IgD-negative memory B cell (primary cell): ENCODE results near the gene ZNF555. TPM values are rescaled to one million over a fixed set of nuclear protein-coding genes. Genes with fewer than 3 reads are reported as not detected.
A peak's percentile ranks its signal among the peaks of the same experiment; 100 is the strongest.
"Not testable (repeated sequence)": the region's sequence is repeated elsewhere in the genome, so short reads cannot be mapped to it uniquely, and the experiment has no call there.

ENCODE experiments used
- H3K27ac Mint-ChIP-seq, 3 donors: one replicate each; pipeline ENCODE4 v1.8.0; 2020 to 2022; ENCODE audit warnings: mild to moderate bottlenecking in 3 of 3, mixed read lengths in 3 of 3, moderate library complexity in 1 of 3
- H3K27me3 Mint-ChIP-seq: one replicate; pipeline ENCODE4 v1.8.0; 2021; ENCODE audit warnings: mixed read lengths
- H3K36me3 Mint-ChIP-seq: one replicate; pipeline ENCODE4 v1.8.0; 2020; ENCODE audit warnings: mild to moderate bottlenecking, mixed read lengths
- H3K4me1 Mint-ChIP-seq, 3 donors: one replicate each; pipeline ENCODE4 v1.8.0; 2020 to 2022; ENCODE audit warnings: mixed read lengths in 3 of 3, mild to moderate bottlenecking in 1 of 3
- H3K4me3 Mint-ChIP-seq, 4 donors: one replicate each; pipeline ENCODE4 v1.8.0; 2020 to 2022; ENCODE audit warnings: mild to moderate bottlenecking in 4 of 4, mixed read lengths in 4 of 4, moderate library complexity in 3 of 4
- H3K9me3 Mint-ChIP-seq, 3 donors: one replicate each; pipeline ENCODE4 v1.8.0; 2020 to 2021; ENCODE audit warnings: mixed read lengths in 3 of 3, mild to moderate bottlenecking in 1 of 3
- polyA plus RNA-seq: library from polyadenylated mRNA; unstranded; fragments of 300-500 nt; fragmentation: Illumina TruSeq; gene quantifications from one replicate; pipeline ENCODE4 v1.2.3, GENCODE V29; 2021

Gene ZNF555
- polyA plus RNA-seq, 1 donor from 2014 or later: 6.3 TPM

GRCh38 chr19:2812414-2813234 lies 28.7 kb upstream of the ZNF555 start:
- Mint-ChIP-seq H3K36me3 (no peaks in the 10 kb centered on the region), H3K27ac (no peak overlapping the region), H3K4me1 (peaks cover 0 to 4% (median 0%) of the 10 kb centered on the region in 3 donors), H3K27me3 (no peaks in the 10 kb centered on the region), H3K9me3 (no peaks in the 10 kb centered on the region), H3K4me3 (no peak overlapping the region)

- no peaks in the 10 kb centered on the region for H3K36me3 Mint-ChIP-seq
Observed at GRCh38 chr19:2813235-2814160, 27.8 kb upstream of the ZNF555 start.

GRCh38 chr19:2814426-2814825 lies 26.8 kb upstream of the ZNF555 start:
- no peaks in the 10 kb centered on the region for H3K27me3 Mint-ChIP-seq
- H3K4me3 Mint-ChIP-seq: no peak overlapping the region
- H3K27ac Mint-ChIP-seq: no peak overlapping the region
- H3K36me3 Mint-ChIP-seq: no peaks in the 10 kb centered on the region
- peaks cover 1 to 4% (median 2%) of the 10 kb centered on the region in 3 donors for H3K4me1 Mint-ChIP-seq
- H3K9me3 Mint-ChIP-seq: no peaks in the 10 kb centered on the region

More at GRCh38 chr19:2813235-2814160, 27.8 kb upstream of the ZNF555 start:
- Mint-ChIP-seq H3K4me1 (peaks cover 0 to 4% (median under 1%) of the 10 kb centered on the region in 3 donors), H3K9me3 (no peaks in the 10 kb centered on the region), H3K27me3 (no peaks in the 10 kb centered on the region), H3K27ac (no peak overlapping the region), H3K4me3 (peak overlapping the region in 1 of 4 donors; percentile 30)

- H3K27ac Mint-ChIP-seq: no peak overlapping the region
- no peaks in the 10 kb centered on the region for H3K36me3 Mint-ChIP-seq
- no peaks in the 10 kb centered on the region for H3K27me3 Mint-ChIP-seq
- no peaks in the 10 kb centered on the region for H3K9me3 Mint-ChIP-seq
- no peak overlapping the region for H3K4me3 Mint-ChIP-seq
- H3K4me1 Mint-ChIP-seq: peaks cover 1 to 4% (median 3%) of the 10 kb centered on the region in 3 donors
Observed at GRCh38 chr19:2815191-2815614, 26.1 kb upstream of the ZNF555 start.

GRCh38 chr19:2815923-2816322 lies 25.4 kb upstream of the ZNF555 start:
- Mint-ChIP-seq H3K27me3 (no peaks in the 10 kb centered on the region), H3K4me3 (no peak overlapping the region), H3K9me3 (no peaks in the 10 kb centered on the region), H3K36me3 (no peaks in the 10 kb centered on the region), H3K27ac (peak overlapping the region in 1 of 3 donors; percentile 50), H3K4me1 (peaks cover 1 to 6% (median 4%) of the 10 kb centered on the region in 3 donors)

- Mint-ChIP-seq H3K4me1 (peaks cover 1 to 7% (median 4%) of the 10 kb centered on the region in 3 donors), H3K9me3 (no peaks in the 10 kb centered on the region), H3K27ac (peak overlapping the region in 1 of 3 donors; percentile 50), H3K4me3 (no peak overlapping the region), H3K36me3 (no peaks in the 10 kb centered on the region), H3K27me3 (no peaks in the 10 kb centered on the region)
Observed at GRCh38 chr19:2816641-2817040, 24.6 kb upstream of the ZNF555 start.

- H3K27ac Mint-ChIP-seq: peak overlapping the region; percentile 44 to 81 (median 47)
- H3K36me3 Mint-ChIP-seq, H3K4me1 Mint-ChIP-seq, H3K27me3 Mint-ChIP-seq, H3K9me3 Mint-ChIP-seq: not testable (repeated sequence)
- peak overlapping the region in 2 of 4 donors; percentile 33 to 78 for H3K4me3 Mint-ChIP-seq
Observed at GRCh38 chr19:2817237-2817829, 23.9 kb upstream of the ZNF555 start.

- peak within 1 kb of the TSS; percentile 67 to 88 (median 86) for H3K27ac Mint-ChIP-seq
- H3K9me3 Mint-ChIP-seq: no peaks in the 10 kb centered on the region
- peaks cover 2 to 9% (median 4%) of the 10 kb centered on the region in 3 donors for H3K4me1 Mint-ChIP-seq
- peaks cover 3% of the 10 kb centered on the region for H3K36me3 Mint-ChIP-seq
- peak within 1 kb of the TSS; percentile 82 to 92 (median 90) for H3K4me3 Mint-ChIP-seq
- no peaks in the 10 kb centered on the region for H3K27me3 Mint-ChIP-seq
Observed at GRCh38 chr19:2819540-2820111, 21.6 kb upstream of the ZNF555 start, which contains the start of gene ZNF554. Gene ZNF554, plus strand, starts transcription at chr19:2819868. Its CDS starts 204 bp downstream, at chr19:2820072.

- Mint-ChIP-seq H3K27ac (peak overlapping the region in 2 of 3 donors; percentile 53 to 67), H3K9me3 (no peaks in the 10 kb centered on the region), H3K4me1 (peaks cover 3 to 9% (median 4%) of the 10 kb centered on the region in 3 donors), H3K4me3 (peak overlapping the region; percentile 82 to 92 (median 88)), H3K36me3 (peaks cover 4% of the 10 kb centered on the region), H3K27me3 (no peaks in the 10 kb centered on the region)
Observed at GRCh38 chr19:2820112-2820702, 21.1 kb upstream of the ZNF555 start.

- Mint-ChIP-seq H3K4me1 (peaks cover 0 to 9% (median 3%) of the 10 kb centered on the region in 3 donors), H3K36me3 (peaks cover 10% of the 10 kb centered on the region), H3K4me3 (no peak overlapping the region), H3K9me3 (peaks cover 0 to 4% (median 2%) of the 10 kb centered on the region in 3 donors), H3K27me3 (no peaks in the 10 kb centered on the region), H3K27ac (no peak overlapping the region)
Observed at GRCh38 chr19:2822846-2823245, 18.4 kb upstream of the ZNF555 start.

- peaks cover 0 to 6% (median 5%) of the 10 kb centered on the region in 3 donors for H3K9me3 Mint-ChIP-seq
- peaks cover 14% of the 10 kb centered on the region for H3K36me3 Mint-ChIP-seq
- H3K4me1 Mint-ChIP-seq: peaks cover 0 to 9% (median 2%) of the 10 kb centered on the region in 3 donors
- no peak overlapping the region for H3K4me3 Mint-ChIP-seq
- H3K27ac Mint-ChIP-seq: no peak overlapping the region
- H3K27me3 Mint-ChIP-seq: no peaks in the 10 kb centered on the region
Observed at GRCh38 chr19:2823646-2824045, 17.6 kb upstream of the ZNF555 start.

- Mint-ChIP-seq H3K4me3 (peak overlapping the region in 1 of 4 donors; percentile 38), H3K9me3 (peaks cover 2 to 6% (median 5%) of the 10 kb centered on the region in 3 donors), H3K4me1 (peaks cover 0 to 9% (median 2%) of the 10 kb centered on the region in 3 donors), H3K27ac (peak overlapping the region in 2 of 3 donors; percentile 21 to 80), H3K27me3 (no peaks in the 10 kb centered on the region), H3K36me3 (peaks cover 14% of the 10 kb centered on the region)
Observed at GRCh38 chr19:2824129-2824528, 17.1 kb upstream of the ZNF555 start.

GRCh38 chr19:2827022-2827421 lies 14.3 kb upstream of the ZNF555 start:
- no peak overlapping the region for H3K27ac Mint-ChIP-seq
- H3K4me1 Mint-ChIP-seq: peaks cover 0 to 2% (median 2%) of the 10 kb centered on the region in 3 donors
- H3K27me3 Mint-ChIP-seq: no peaks in the 10 kb centered on the region
- H3K9me3 Mint-ChIP-seq: peaks cover 6 to 9% (median 8%) of the 10 kb centered on the region in 3 donors
- no peak overlapping the region for H3K4me3 Mint-ChIP-seq
- peaks cover 16% of the 10 kb centered on the region for H3K36me3 Mint-ChIP-seq
